Mucosa of descending colon (tissue), 3 donors: Measurements from ENCODE around the gene ABCG4. TPM values are rescaled to one million over a fixed set of nuclear protein-coding genes. Genes with fewer than 3 reads are reported as not detected.
A peak's percentile ranks its signal among the peaks of the same experiment; 100 is the strongest.

Experiments
- ATAC-seq: fragments of 200-7000 bp; cut with Tn5 transposase; one replicate; pipeline ENCODE4 v1.9.1; 2020; ENCODE audit warnings: mild to moderate bottlenecking, moderate library complexity
- DNase-seq, 3 donors: peaks; one replicate each; pipeline ENCODE4 v3.0.0-alpha.2; 2020
- H3K36me3 ChIP-seq: fragments of 200-600 bp; one replicate; pipeline ENCODE4 v1.8.0; 2021; ENCODE audit warnings: low read depth, mild to moderate bottlenecking
- H3K4me1 ChIP-seq: fragments of 200-600 bp; one replicate; pipeline ENCODE4 v1.8.0; 2021; ENCODE audit warnings: low read depth, mild to moderate bottlenecking
- H3K4me3 ChIP-seq: fragments of 200-600 bp; one replicate; pipeline ENCODE4 v1.8.0; 2021; ENCODE audit warnings: mild to moderate bottlenecking
- H3K9me3 ChIP-seq: fragments of 200-600 bp; one replicate; pipeline ENCODE4 v1.8.0; 2021; ENCODE audit warnings: mild to moderate bottlenecking
- CTCF ChIP-seq: fragments of 200-600 bp; IDR thresholded peaks from one replicate; pipeline ENCODE4 v1.8.0; 2022; ENCODE audit warnings: antibody characterized with exemption, mild to moderate bottlenecking
- intact Hi-C, 2 donors: fragments of 100-400 bp; cut with DNase I in 1 of 2; cut with micrococcal nuclease in 1 of 2; formaldehyde crosslinking; loops; one replicate each; pipeline versions ENCODE4 v1.11.0 to v1.11.1; 2022; cut with DNase I, micrococcal nuclease
- total RNA-seq, 3 donors: library from RNA; stranded (reverse); fragmentation: NEBNext Ultra II Directional in 2 of 3; extraction: Animal tissue kit (Norgen Biotek cat#: 25700) in 2 of 3; gene quantifications; one replicate each; pipeline versions ENCODE4 v1.2.1 to v1.2.4, GENCODE V29; 2021 to 2023
- donor health status: DM: no; HTN: no; CAD: no; lungs with moderate emphysema.
- donor health status: DM: no; HTN: no; CAD: no.
- donor health status: DM: no; HTN: yes; CAD: no.

The ABCG4 gene
- total RNA-seq, 3 donors from 2014 or later: 0.07 to 0.85 TPM; not detected in 1

GRCh38 chr11:119103793-119104192 lies 45.1 kb upstream of the ABCG4 start:
- no peak for DNase-seq
- ATAC-seq: no peak
- intact Hi-C loops: no loop called here
- H3K4me1 ChIP-seq: peaks cover 30% of the 10 kb centered on the region
- no peaks in the 10 kb centered on the region for H3K36me3 ChIP-seq
- H3K4me3 ChIP-seq: no peak overlapping the region
- no peak for TF ChIP-seq CTCF
- no peaks in the 10 kb centered on the region for H3K9me3 ChIP-seq

GRCh38 chr11:119106564-119107537 lies 42.0 kb upstream of the ABCG4 start, which contains the start of gene C2CD2L:
Gene C2CD2L, plus strand, starts transcription at chr11:119107344. Its CDS starts 398 bp downstream, at chr11:119107742.
- H3K9me3 ChIP-seq: no peaks in the 10 kb centered on the region
- peak; percentile 88 for ATAC-seq
- no peaks in the 10 kb centered on the region for H3K36me3 ChIP-seq
- peaks cover 27% of the 10 kb centered on the region for H3K4me1 ChIP-seq
- DNase-seq: peak; percentile 93 to 95 (median 95)
- H3K4me3 ChIP-seq: peak within 1 kb of the TSS; percentile 77
- intact Hi-C loops: no loop called here
- no peak for TF ChIP-seq CTCF

- no peaks in the 10 kb centered on the region for H3K9me3 ChIP-seq
- H3K4me3 ChIP-seq: peak overlapping the region; percentile 77
- ATAC-seq (peak; percentile 33), DNase-seq (peak in 2 of 3 donors; percentile 24 to 57)
- no peaks in the 10 kb centered on the region for H3K36me3 ChIP-seq
- intact Hi-C loops: no loop called here
- H3K4me1 ChIP-seq: peaks cover 25% of the 10 kb centered on the region
- no peak for TF ChIP-seq CTCF
Observed at GRCh38 chr11:119107538-119108145, 41.2 kb upstream of the ABCG4 start.

GRCh38 chr11:119108146-119108856 lies 40.6 kb upstream of the ABCG4 start:
- Histone ChIP-seq H3K4me3 (peak overlapping the region; percentile 77), H3K4me1 (peaks cover 18% of the 10 kb centered on the region), H3K36me3 (no peaks in the 10 kb centered on the region), H3K9me3 (no peaks in the 10 kb centered on the region)
- DNase-seq: peak; percentile 61 to 78 (median 65)
- no peak for TF ChIP-seq CTCF
- intact Hi-C loops: no loop called here
- peak; percentile 57 for ATAC-seq

GRCh38 chr11:119108857-119109221 lies 40.0 kb upstream of the ABCG4 start:
- no peak for TF ChIP-seq CTCF
- ATAC-seq: peak; percentile 53
- H3K36me3 ChIP-seq: no peaks in the 10 kb centered on the region
- H3K9me3 ChIP-seq: no peaks in the 10 kb centered on the region
- H3K4me3 ChIP-seq: no peak overlapping the region
- peaks cover 17% of the 10 kb centered on the region for H3K4me1 ChIP-seq
- peak in 2 of 3 donors; percentile 24 to 56 for DNase-seq
- intact Hi-C loops: no loop called here
